ENCODE measurements around the gene KCNMA1.

KCNMA1 gene

DNA sequence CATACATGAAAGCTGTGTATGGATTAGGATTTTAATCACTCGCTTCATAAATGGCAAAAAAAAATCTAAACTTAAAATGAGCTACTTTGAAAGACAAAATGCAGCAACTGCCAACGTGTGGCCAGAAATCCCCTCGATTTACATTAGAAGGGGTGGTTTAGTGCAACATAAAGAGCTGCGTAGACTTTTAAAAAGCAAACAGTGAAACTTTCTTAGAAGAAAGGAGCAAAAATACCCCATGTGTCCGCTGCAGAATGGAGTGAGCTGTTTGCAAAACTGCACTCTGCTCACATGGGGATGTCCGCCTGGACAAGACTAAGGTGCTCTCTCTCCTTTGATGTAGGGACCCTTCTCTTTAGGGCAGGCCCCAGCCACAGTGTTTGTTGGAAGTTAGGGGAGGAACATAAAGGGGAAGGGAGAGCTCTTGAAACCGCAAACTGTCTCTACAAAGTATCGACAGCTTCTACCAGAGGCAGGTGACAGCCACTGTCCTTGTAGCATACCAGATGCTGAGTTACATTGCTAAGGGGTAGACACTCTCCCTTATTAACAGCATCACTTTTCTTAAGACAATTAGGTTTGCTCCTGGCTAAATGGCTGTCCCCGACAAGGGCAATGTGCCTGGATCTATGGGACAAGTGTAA lies 528.1 kb downstream of the KCNMA1 start:
- DNase-seq (ENCODE audit: low spot score): no peak

- no peak for DNase-seq (ENCODE audit: low spot score)
Measured at GRCh38 chr10:77106676-77107075, 530.9 kb downstream of the KCNMA1 start.

- no peak for DNase-seq (ENCODE audit: low spot score)
Measured at GRCh38 chr10:77105761-77106221, 531.8 kb downstream of the KCNMA1 start.

- peak; percentile 48 for DNase-seq (ENCODE audit: low spot score)
Measured at GRCh38 chr10:77104459-77104980, 533.1 kb downstream of the KCNMA1 start.

- DNase-seq (ENCODE audit: low spot score): no peak
Measured at GRCh38 chr10:77103213-77103612, 534.4 kb downstream of the KCNMA1 start.

DNA sequence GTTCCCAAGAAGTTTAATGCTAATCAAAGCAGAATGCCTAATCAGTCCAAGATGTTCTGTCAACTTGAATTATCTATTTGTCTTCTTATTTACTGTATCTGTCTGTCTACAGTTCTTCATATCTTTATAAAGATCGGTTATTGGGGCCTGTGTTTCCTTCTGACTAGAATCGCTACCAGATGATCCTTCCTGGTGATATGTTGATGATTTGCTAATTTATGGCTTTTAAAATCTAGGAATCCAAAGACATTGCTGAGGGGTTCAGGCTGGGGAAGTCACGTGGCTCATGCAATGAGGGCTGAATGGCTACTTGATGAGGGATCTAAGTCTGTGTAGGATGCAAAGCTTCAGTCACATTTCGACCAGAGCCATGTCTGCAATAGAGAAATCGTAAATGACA lies 536.3 kb downstream of the KCNMA1 start:
- no peak for DNase-seq (ENCODE audit: low spot score)

DNA sequence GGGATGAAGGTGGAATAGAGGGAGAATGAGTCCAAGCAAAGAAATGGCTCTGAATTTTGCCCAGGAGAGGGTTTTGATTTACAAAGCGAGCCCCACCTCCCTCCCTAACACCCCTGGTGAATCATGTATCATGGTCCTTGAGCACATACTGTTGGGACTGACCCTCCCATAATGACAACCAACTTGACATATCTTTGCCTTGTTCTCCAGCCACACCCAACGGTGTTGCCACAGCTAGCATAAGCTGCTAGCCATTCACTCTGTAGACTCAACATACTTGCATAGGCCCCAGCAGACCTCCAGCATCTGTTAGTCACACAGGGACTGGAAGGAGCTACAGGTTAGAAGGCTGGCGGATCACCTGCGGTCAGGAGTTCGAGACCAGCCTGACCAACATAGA lies 538.5 kb downstream of the KCNMA1 start:
- no peak for DNase-seq (ENCODE audit: low spot score)

DNA sequence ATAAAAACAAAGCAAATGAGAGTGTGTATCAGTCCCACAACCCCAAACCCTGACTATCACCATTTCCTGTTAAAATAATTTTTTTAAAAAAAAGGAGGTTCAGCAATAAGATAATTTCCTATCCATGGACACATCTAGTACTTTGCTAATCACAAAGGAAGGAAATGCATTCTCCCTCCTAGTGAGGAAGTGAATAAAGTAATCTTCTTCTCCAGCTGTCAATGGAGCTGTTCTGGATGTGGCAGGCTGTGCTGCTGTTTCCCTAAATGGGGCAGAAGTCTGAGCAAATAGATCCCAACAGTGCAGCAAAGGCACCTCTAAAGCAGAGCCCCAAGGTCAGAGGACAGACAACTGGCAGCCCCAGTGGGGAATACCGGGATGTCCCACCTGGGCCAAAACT lies 540.0 kb downstream of the KCNMA1 start:
- DNase-seq (ENCODE audit: low spot score): no peak

DNA sequence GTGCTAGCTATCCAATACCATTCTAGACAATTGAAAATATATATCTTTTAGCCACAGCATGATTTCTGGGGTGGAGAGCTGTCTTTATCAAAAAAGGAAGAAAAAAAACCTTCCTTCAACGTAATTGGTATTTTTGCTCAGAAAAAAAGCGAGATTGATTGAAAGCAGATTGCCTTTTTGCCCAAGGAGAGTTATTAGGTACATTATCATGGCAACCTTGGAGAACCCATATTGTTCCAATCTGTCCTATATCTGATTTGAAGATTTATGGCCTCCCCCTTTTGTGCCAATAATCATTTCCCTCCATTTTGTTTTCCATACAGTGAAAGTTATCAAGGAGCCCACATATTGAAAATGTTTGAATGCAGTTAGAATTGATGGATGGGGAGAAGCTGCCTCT lies 544.5 kb downstream of the KCNMA1 start:
- DNase-seq (ENCODE audit: low spot score): no peak

DNA sequence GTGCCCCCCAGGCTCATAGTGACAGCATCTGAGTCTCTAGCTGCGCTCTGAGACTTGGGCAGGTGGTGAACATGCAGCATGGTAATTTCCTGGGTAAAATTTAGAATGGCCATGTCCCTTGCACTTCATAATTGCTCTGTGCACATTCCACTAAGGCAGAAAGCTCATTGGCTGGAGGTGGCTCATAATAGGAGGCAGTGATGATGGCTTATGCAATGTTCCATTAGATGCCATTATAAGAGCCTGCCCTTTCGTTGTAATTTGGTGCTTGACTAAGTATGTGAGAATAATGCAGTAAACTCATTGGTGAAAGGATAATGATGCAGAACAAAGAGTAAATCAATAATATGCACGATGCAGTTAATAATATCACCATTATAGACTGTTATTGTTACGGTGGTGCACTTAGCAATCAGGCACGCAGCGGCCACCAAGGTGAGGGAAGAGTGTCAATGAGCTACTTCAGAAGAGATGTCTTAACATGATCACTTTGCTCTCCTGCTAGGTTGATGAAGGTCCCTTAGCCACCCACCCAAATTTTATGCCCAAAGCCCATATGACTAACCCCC lies 545.9 kb downstream of the KCNMA1 start:
- no peak for DNase-seq (ENCODE audit: low spot score)

DNA sequence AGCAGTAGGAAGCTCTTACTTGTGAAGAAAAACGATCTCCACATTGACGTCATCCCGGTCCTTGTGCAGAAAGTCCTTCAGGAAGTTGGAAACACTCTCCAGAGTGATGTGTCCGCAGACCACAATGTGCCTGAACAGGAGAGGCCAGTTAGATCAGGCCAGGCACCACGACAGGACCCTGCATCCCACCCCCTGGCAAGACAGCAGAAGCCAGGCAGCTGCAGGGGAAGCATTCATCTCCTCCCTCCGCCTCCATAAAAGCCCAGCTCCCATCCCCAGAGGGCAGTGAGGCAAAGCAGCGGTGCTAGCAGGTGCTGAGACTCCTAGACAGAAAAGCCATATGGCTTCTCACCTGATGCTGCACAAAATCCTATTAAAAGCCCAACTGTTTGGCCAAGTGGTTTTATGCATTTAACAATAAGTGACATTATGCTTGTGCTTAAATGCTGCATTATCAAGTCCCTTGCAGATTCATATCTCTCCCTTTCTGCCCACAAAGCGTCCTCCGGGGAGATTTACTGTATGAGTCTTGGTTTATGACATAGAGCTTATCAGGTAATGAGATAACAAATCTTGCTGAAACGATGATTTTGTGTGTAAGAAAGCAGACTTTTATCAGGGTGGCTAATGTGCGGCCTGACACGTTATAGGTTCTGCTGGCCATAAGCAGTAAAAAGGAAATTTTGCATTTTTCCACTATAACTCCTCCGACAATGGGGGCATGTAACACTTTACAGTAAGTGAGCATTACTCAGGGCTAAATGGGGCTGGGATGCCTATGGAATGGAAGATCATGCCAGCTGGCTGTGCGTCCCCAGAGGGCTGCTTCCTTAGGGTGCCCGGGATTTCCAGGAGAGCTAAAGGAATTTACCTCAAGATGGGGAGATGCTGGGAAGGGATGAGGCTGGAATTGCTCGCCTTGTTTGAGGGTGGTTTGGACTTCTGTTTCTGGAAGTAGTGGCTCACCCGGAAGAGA lies 546.9 kb downstream of the KCNMA1 start:
- DNase-seq (ENCODE audit: low spot score): no peak

DNA sequence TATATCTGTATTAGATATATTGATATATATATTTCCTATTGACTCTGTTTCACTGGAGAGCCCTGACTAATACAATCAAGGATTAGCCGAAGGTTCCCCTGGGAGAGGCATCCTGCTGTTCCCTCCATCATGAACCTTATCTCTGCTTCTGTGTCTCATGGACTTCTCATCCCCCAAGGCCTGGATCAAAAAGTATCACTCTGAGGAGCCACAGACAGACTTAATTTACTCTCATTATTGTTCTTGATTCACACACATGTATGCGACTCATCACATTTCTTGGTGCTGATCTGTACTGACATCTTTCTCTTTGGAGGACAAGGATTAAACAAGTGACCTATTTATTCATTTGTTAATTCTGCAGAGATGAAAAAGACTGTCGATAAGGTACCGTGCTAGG lies 550.2 kb downstream of the KCNMA1 start:
- peak; percentile 43 for DNase-seq (ENCODE audit: low spot score)

DNA sequence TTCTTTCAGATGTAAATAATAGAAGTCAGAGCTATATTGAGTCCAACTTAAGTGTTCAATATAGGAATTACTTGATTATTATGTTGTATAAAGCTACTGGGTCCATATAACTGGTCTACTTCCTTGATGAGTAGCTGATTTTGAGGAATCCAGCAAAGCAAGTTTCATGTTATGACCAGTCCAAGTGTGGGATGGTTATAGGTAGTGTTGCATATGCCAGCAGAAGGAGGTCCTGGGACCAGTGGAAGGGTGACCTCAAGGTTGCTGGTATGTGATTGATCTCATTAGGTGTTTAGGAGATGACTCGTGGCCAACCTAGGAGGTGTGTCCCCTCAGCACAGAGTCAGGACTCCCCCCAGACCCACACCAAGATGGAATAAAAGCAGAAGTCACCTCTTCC lies 551.5 kb downstream of the KCNMA1 start:
- DNase-seq (ENCODE audit: low spot score): peak; percentile 46

DNA sequence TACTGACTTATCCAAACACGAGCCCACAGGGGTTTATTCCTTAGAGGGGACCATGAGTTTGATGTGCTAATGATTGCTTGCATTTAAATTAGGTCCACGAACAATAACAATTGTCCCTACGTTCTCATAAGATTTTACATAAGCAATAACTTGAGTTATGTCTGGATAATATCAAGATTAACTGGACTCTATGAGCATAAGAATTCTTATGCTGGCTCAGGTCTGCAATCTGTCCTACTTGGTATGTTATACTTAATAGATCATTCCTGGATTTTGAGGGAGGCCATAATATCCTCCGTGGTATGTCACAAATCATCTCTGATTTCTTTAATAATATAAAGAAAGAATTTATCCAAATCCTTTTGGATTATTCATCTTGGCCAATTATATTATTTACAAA lies 552.3 kb downstream of the KCNMA1 start:
- no peak for DNase-seq (ENCODE audit: low spot score)

GRCh38 chr10:77084431-77085144 lies 553.0 kb downstream of the KCNMA1 start:
- DNase-seq (ENCODE audit: low spot score): no peak

DNA sequence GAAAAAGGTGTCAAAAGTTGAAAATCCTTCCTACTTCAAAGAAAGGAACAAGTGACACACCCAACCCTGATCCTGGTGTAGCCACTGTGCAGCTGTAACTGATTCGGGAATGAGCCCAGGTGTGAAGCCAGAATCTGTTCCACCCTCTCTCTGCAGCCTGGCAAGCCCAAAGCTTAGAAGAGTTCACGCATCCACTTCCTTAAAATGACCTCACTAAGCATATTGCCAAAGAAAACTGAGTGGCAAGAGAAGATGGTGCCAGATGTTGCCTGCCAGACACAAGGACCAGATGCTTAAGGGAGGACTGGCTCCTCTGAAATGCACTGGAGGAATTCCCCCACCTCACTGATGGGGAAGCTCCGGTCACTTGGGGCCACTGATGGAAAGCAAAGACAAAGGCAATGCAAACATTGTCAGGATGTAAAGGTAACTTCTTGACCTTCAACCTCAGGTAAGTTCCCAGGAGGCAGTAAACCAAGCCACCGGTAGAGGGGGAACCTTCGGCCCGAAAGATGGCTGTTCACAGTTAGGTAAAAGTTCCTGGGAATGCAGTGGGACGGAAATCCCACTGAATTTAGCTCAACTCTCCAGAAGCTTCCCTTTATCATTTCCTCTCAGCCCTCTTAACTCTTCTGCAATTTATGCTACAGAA lies 554.9 kb downstream of the KCNMA1 start:
- DNase-seq (ENCODE audit: low spot score): no peak

- DNase-seq (ENCODE audit: low spot score): no peak
Measured at GRCh38 chr10:77081481-77081891, 556.1 kb downstream of the KCNMA1 start.

DNA sequence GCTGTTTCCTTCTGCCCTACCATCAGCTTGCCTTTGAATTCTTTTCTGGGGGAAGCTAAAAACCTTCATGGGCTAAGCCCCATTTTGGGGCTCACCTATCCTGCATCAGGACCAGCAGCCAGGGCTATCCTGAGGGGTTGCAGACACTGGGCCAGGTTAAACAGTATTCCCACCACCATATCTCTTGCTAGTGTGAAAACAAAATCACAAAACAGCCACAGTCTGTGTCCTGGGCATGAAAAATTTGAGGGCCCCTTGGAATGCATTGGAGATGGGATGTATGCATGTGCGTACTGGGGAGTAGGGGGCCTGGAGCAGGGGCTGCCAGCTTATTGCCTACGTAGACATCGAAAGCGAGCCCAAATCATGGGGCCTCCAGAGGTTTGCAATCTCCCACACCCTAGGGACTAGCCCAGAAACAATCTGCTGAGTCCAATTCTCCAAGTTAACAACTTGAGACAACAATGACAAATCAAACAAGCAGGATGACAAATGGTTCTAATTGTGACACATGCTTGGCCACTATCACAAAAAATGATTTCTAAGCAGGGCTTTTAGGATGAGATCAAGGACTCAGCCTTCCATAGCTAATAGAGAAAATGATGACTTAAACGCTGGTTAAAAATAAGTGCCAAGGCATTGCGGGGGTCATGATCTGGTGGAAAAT lies 557.1 kb downstream of the KCNMA1 start:
- DNase-seq (ENCODE audit: low spot score): no peak

GRCh38 chr10:77079592-77080300 lies 557.9 kb downstream of the KCNMA1 start:
- no peak for DNase-seq (ENCODE audit: low spot score)

GRCh38 chr10:77077316-77077945 lies 560.2 kb downstream of the KCNMA1 start:
- no peak for DNase-seq (ENCODE audit: low spot score)

All from kidney tubule cell (primary cell).